OCI-LY3 (cell line): ENCODE data around the gene SPI1.

Experiments used
- EZH2phosphoT487 ChIP-seq: fragments of 200-600 bp; shearing (Covaris generic); IDR thresholded peaks from 2 replicates; pipeline ENCODE4 v1.6.1; 2018; ENCODE audit warnings: antibody characterized with exemption, mixed run types, low read depth
- TF ChIP-seq, protein P1 (sequence below): fragments of 200-600, 300-600 bp; sonication (generic); IDR thresholded peaks from 2 replicates; pipeline ENCODE4 v1.5.1; 2014; ENCODE audit warnings: antibody characterized with exemption, low read length, low read depth

DNA sequence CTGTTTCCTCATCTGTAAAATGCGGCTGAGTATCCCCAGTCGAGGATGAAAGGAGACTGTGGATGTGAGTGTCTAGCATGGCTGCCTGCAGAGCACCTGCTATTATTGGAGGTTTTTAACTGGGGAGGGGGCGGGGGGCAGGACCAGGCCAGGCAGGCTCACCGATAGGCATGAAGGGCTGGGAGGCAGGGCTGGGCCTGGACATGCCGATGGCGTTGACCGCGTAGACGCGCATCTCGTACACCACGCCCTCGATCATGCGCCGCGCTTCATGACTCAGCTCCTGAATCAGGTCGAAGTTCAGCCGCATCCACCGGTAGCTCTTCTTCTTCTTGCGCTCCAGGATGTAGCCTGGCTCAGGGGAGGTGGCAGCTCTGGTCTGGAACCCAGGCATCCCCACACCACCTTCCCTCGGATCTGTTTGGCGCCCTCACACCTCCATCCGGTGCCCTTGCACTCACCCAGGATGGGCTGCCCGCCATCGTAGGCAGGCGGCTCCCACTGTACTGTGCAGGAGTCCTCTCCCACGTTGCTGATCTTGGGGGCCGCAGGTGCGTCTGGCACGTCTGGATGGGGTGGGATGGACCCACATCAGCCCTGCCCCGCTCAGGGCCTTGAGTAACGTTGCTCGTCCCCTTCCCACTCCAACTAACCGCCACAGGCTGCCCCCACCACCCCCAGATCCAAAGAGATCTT, 41.0 kb downstream of the SPI1 start:
- no peak for TF ChIP-seq EZH2phosphoT487
- TF ChIP-seq, protein P1, sequence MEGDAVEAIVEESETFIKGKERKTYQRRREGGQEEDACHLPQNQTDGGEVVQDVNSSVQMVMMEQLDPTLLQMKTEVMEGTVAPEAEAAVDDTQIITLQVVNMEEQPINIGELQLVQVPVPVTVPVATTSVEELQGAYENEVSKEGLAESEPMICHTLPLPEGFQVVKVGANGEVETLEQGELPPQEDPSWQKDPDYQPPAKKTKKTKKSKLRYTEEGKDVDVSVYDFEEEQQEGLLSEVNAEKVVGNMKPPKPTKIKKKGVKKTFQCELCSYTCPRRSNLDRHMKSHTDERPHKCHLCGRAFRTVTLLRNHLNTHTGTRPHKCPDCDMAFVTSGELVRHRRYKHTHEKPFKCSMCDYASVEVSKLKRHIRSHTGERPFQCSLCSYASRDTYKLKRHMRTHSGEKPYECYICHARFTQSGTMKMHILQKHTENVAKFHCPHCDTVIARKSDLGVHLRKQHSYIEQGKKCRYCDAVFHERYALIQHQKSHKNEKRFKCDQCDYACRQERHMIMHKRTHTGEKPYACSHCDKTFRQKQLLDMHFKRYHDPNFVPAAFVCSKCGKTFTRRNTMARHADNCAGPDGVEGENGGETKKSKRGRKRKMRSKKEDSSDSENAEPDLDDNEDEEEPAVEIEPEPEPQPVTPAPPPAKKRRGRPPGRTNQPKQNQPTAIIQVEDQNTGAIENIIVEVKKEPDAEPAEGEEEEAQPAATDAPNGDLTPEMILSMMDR = no peak
